Mesenteric fat pad (tissue), 1 donor: Measurements from ENCODE around the gene RING1. TPM values are rescaled to one million over a fixed set of nuclear protein-coding genes. Genes with fewer than 3 reads are reported as not detected.

Experiments used
- DNase-seq: peaks from one replicate; pipeline ENCODE4 v3.0.0-alpha.2; 2020; ENCODE audit warnings: low spot score
- total RNA-seq: library from RNA; stranded (reverse); fragmentation: NEBNext Ultra II Directional; extraction: Animal tissue kit (Norgen Biotek cat#: 25700); gene quantifications from one replicate; pipeline ENCODE4 v1.2.1, GENCODE V29; 2021
- donor health status: DM: yes; HTN: yes; CAD: no.

Gene RING1
- total RNA-seq, 1 donor from 2014 or later = 32.6 TPM

DNA sequence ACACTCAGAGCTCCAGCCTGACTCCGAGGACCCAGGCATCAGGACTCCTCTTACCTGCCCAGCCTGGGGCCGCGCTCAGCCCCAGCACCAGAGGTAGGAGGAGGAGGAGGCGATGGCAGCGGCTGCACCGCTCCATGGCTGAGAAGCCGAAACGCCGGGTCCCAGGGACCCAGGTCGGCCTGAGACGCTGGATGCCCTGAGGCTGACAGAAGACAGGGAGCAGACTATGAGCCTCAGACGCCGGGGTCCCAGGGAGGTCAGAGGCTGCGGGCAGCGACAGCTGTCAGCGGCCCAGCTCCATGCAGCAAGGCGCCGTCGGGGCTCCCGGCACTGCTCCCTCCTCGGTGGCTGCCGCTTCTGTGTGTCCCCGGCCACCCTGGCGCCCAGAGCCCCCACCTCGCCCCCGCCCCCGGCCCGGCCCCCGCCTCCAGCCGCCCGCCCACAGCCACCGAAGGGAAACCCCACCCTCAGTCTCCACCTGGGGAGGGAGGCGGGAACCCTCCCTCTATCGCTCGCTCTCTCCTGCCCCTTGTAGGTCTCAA, 16.1 kb upstream of the RING1 start, which contains the start of gene COL11A2:
Gene COL11A2 (minus strand): TSS at position 363 of the 542 bp plus-strand sequence. CDS start 227 bp downstream, at position 136.
- DNase-seq = no peak

DNA sequence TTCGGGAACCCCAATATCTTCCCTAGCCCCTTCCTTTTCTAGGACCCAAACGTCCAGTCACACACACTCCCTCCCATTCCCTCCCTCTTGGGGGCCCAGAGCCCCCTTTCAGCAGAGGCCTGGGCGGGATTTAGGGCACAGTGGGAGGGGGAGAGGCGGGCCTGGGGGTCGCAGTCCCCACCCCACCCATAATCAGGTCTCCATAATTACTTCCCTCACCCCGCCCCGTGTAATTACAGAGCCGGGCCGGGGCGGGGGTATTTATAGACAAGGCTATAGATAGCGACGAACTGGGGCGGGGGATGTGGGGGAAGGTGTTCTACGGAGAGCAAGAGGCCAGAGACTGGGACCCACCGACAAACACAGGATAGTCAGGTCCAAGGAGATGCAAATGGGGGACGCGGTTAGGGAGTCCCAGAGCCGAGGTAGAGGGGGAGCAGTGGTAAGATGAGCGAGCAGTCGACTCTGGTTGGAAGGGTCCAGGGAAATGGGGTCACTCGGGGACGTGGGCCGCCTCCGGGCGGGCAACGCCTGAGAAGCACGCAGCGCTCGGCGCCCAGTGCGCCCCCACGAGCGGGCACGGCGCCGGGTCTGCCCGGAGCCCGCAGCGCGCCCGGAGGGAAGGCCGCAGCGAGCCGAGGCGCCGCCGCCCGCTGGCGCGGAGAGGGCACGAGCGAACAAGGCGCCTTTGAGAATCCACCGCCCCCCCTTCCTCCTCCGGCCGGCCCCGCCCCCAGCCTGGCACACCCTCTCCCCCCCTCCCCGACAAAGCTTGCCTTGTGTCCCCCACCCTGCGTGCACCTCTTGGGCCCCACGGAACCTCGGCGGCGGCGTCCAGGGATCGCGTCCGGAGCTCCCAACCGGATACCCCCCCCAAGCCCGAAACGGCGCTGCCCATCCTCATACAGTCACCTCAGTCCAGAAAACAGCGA, 15.4 kb upstream of the RING1 start:
- DNase-seq = no peak

DNA sequence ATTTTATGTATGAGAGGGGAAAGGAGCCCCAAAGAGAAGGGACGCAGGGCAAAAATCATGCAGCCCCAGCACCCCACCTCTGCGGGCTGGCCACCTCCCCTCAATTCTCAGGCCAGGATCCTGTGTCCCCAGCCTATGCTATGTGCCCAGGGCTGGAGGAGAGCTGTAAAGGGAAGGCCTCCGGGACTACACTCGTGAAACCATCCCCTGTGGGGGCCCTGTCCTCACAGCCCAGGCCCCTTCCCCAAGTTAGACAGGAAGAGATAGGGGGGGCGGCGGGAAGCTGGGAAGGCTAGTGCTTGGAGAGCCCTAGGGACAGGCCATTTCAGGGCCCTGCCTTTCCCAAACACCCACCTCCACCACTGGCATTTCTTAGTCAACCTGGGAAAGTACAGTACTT, 14.7 kb upstream of the RING1 start:
- no peak for DNase-seq

DNA sequence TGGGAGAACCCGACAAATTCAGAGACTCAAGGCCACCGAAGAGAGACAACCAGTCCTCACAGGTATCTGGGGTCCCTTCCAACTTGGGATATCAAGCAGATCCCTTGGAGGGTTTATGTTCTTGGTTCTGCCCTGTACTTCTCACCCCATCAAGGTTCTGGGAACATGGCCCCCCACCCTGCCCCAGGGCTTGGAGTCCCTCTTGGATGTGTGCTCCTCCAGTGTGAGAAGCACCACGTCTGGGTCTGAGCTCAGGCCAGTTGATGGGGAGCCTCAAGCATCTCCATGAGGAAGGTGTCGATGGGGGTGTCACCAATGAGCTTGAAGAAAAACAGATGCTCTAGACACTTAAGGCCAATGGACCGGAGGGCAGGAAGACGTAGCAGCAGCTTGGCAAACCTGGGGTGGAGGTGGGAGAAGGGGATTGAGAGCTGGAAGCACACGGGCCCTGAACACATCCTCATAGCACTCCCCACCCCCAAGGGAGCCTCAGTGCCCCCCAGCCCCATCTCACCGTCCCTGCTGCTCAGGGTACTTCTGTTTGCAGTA, 13.8 kb upstream of the RING1 start:
- no peak for DNase-seq

DNA sequence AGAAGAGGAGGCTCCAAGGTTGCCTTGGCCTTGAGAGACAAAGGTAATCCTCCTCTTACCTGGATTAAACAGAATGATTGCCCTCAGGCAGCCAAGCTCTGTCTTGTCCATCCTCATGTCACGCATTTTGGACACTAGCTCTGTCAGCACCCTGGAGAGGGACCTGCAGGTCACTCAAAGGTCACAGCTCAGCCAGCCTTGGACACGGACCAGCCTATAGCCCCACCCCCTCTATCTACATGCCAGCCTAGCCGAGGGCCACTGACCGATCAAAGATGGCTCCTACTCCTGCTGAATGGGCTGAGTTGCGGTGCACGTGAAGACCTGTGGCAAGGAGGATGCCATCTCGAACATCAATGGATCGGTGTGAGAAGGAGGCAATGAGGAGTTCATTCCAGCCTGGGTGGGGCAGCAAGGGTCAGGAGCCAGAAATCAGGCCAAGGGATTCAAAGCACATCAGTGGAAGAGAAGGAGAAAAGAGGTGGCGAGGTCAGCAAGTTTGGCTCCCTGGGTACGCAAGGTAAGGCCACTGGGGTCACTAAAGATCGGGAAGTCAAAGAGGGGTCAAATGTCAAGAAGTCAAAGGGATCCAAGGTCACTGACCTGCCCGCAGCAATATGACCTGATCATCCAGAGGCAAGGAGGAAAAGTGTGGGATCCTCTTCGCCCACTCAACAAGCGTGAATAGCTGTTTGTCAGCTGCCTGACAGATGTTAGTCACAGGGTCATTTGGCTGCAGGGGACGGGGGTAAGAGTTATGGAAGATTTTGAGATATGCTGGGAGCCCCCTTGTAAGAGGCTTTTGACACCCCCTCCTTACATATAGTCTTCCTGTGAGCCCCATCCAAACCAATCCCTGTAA, 12.8 kb upstream of the RING1 start:
- no peak for DNase-seq

DNA sequence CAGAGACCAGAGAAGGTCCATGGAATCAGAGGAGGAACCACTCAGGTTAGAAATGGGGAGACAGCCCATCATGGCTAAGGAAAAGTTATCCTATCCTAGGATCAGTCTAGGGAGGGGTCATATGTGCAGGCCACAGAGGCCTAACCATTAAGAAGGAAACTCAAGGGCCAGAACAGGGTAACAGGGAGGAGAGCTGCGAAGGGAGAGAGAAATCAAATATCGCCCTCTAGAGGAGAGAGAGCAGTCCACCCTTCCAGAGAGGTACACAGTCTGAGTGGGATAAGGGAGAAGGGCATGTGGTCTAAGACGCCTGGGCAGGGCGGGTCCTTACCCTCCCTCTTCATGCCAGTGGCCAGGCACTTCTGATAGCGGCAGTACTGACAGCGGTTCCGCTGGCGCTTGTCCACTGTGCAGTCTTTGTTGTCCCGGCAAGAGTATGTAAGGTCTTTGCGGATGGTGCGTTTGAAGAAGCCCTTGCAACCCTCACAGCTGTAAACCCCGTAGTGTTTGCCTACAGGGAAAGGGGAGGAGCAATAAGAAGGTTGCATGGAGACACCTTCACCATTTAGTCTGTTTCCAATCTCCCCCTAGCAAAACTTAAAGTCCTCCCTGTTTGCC, 10.8 kb upstream of the RING1 start:
- DNase-seq = no peak

DNA sequence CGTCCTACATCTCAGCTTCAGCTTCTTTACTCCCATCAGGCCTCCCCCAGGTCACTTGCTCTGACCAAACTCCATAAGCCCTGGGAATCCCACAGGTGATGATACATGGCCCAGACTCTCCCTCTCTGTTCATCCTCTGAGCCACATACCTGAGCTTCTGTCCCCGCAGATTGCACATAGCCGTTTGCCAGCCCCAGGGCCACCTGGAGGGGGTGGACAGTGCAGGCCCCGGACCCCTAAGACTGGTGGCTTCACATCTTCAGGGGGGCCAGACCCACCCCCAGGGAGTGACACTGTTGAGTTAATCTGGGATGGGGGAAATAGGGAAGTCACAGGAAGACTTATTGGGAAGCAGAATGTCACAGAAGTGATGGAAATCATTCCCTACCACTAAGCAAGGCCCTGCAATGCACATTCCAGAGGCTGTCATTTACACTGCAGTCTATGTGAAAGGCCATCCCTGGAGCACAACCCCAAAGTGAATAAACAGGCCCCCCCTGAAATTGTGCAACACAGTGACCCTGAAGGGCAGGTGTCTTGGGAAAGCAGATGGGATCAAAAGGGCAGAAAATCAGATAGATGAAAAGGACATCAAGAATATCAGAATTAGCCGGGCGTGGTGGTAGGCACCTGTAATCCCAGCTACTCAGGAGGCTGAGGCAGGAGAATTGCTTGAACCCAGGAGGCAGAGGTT, 10.0 kb upstream of the RING1 start:
- no peak for DNase-seq

DNA sequence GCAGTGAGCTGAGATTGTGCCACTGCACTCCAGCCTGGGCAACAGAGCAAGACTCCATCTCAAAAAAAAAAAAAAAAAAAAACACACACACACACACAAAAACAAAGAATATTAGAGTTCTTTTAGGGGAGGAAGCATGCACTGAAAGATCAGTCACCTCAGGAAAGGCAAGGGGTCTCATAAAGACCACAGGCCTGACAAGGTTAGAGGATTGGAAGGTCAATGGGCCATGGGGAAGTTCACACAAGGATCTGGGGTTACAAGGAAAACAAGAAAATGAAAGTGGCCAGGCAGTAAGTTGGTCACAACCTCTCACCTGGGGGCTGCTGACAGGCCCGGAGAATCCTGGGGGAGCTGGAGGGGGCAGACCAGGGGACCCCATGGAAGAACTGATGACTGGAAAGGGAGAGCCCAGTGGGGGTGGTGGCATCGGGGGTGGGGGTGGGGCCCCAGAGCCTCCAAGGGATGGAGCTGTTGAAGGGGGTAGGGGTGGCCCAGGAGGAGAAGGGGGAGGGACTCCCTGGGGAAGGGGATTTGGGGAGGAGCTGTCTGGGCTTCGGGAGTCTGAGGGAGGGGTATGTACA, 9.4 kb upstream of the RING1 start:
- DNase-seq = no peak

DNA sequence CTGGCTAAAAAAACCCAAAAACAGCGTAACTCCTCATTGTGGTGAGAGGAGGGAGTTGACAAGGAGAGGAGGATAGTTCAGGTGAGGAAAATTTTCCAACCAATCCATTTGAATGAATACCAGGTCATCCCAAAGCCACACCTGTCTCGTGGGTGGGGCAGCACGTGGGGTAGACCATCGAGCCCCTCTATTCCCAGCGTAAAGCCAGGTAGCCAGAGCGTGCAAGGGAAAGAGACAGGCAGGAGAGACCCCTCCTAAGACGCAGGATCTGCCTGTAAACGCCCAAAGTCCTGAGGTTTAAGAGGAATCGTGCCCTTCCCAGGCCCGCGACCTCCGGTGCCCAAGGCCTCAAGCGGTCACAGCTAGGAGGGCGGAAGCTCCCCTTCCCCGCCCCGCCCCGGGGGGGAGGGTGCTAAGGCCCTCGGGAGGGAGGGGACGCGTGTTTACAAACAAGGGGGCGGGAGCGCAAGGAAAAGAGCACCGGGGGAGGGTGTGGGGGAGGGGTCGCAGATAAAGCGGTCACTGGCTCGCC, 8.5 kb upstream of the RING1 start:
- no peak for DNase-seq

DNA sequence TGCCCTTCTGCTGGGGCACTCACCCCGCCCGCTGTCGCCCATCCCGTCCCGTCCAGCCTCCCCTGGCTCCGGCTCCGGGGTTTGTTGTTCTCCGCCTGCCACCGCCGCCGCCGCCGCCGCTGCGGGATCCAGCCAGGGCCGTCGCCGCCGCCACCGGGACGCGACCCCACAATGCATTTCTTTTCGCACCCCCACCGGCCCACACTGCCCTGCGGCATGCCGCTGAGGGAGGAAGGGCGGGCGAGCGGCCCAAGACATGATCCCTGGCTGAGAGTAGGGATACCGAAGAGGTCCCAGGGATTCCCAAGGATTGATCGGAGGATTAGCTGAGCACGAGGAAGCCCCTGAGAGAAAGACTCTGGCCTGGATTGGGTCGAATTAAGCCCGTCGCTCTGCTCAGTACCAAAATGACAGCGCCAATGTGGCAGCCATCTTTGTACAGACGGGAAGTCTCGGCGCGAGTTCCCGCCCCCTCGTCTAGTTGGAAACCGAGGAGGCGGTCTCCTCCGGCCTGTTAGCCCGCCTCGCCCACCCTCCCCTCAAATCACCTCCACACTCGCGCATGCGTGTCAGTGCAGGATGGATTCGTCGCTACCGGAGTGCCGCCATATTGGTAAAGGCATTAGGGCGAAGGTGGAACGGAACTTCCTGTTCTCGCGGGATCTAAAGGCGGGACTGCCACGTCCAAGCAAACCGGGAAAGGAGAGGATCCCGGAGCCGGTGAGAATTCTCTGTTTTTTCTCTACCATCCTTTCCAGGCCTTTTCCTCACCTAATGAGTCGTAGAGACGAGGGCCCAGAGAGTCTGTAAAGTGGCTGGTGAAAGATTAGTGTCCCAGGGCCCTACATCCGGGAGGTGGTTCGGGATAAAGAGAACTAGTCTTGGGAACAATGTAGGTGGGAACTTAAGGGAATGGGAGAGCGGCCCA, 7.8 kb upstream of the RING1 start, which contains the start of the genes RXRB and SLC39A7:
Gene RXRB (minus strand): TSS at position 447 of the 928 bp plus-strand sequence. CDS start 189 bp downstream, at position 258.
Gene SLC39A7 (plus strand): TSS at position 649 of the 928 bp plus-strand sequence. CDS start 379 bp downstream, outside the sequence.
- peak; percentile 99 for DNase-seq

DNA sequence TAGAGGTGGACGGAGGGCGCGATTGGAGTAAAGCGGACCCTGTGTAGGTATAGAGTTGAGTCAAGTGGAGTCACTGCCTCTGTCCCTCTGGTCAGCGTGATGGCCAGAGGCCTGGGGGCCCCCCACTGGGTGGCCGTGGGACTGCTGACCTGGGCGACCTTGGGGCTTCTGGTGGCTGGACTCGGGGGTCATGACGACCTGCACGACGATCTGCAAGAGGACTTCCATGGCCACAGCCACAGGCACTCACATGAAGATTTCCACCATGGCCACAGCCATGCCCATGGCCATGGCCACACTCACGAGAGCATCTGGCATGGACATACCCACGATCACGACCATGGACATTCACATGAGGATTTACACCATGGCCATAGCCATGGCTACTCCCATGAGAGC, 7.2 kb upstream of the RING1 start:
- DNase-seq = no peak

DNA sequence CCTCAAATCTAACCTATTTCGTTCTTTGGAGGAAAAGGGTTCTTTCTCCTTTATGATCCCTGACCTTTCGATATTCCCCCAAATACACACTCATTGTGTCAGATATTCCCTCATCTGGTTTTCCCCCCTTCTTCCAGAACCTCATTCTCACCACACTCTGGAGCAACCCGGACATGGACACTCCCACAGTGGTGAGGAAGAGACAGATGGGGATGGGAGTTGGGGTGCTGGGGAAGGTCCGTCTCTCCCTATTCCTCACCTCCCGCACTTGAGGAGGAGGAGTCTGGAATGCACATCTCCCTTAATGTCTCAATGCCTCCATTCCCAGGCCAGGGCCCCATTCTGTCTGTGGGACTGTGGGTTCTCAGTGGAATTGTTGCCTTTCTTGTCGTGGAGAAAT, 6.4 kb upstream of the RING1 start:
- DNase-seq = no peak

DNA sequence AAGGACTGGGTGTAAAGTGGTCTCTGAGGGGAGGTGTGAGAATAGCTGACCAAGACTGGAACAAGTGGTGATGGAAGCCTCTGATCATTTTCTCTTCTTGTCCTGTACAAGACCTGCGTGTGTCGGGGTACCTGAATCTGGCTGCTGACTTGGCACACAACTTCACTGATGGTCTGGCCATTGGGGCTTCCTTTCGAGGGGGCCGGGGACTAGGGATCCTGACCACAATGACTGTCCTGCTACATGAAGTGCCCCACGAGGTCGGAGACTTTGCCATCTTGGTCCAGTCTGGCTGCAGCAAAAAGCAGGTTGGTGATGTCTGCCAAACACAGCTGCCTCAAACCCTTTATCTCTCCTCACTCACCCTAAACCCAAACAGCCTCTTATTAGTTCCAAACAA, 5.5 kb upstream of the RING1 start:
- DNase-seq = peak; percentile 35

DNA sequence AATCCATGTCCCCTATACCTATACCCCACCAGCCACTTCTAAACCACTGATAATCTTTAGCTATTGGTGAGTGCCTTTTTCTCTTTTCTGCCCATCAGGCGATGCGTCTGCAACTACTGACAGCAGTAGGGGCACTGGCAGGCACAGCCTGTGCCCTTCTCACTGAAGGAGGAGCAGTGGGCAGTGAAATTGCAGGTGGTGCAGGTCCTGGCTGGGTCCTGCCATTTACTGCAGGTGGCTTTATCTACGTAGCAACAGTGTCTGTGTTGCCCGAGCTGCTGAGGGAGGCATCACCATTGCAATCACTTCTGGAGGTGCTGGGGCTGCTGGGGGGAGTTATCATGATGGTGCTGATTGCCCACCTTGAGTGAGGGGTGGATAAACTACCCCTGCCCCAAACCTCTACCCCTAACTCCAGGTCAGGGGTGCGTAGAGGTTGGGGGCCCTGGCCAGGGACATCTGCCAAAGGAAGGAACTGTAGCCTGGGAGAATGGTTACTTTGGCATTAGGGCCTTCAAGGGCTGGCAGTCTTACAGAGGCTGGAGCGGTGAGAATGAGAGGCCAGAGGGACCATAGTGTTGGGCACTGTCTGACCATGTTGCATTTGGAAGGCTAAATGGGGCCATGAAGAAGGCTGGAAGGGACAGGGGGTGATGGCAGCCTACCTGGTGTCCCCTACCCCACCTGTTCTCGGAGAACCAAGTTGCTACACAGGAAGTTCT, 4.7 kb upstream of the RING1 start:
- peak; percentile 51 for DNase-seq

DNA sequence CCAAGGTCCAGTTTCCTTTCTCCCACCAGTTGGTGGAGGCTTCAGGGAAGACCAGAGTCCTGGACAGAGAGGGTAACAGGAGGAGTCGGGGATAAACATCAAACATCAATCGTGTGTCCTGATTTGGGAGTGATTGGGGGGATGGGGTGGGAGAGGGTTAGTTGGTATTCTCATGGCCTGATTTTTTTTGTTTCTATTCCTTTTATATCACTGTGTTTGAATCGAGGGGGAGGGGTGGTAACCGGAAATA, 4.2 kb upstream of the RING1 start:
- no peak for DNase-seq

DNA sequence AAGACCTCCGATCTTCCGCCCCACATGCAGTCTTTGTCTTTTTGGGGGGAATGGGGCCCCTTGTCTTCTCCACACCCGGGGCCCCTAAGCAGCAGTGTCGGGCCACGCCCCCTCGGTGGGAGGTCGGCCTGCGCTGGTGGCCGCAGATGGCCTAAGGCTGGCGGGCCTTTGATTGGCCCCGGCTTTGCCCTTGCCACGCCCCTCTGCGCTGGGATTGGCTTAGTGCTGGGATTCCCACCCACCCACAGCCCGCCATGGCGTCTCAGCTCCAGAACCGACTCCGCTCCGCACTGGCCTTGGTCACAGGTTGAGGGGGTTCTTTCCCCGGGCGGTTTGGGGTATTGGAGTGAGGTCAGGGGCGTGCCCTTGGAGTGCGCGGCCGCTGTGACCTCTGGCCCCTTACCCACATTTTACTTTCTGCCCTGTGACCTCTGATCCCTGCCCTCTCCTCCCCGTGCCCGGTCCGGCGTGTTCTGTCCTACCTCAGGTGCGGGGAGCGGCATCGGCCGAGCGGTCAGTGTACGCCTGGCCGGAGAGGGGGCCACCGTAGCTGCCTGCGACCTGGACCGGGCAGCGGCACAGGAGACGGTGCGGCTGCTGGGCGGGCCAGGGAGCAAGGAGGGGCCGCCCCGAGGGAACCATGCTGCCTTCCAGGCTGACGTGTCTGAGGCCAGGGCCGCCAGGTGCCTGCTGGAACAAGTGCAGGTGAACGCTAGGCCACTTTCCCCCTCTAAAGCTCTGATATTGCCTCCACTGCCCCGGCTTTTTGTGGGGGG, 3.7 kb upstream of the RING1 start, which contains the start of gene HSD17B8:
Gene HSD17B8 (plus strand): TSS at position 241 of the 776 bp plus-strand sequence. CDS start 14 bp downstream, at position 255.
- DNase-seq = peak; percentile 97
